ENCODE data around the gene WTIP. TPM values are rescaled to one million over a fixed set of nuclear protein-coding genes. Genes with fewer than 3 reads are reported as not detected.

WTIP gene
- total RNA-seq, 1 experiment from 2014 or later, result 73.6 TPM

GRCh38 chr19:34485831-34486230 is 4.3 kb downstream of the WTIP start:
- no TSS peak for BruUV-seq (replicated peaks)
- POLR2A ChIA-PET, result no interaction called here

DNA sequence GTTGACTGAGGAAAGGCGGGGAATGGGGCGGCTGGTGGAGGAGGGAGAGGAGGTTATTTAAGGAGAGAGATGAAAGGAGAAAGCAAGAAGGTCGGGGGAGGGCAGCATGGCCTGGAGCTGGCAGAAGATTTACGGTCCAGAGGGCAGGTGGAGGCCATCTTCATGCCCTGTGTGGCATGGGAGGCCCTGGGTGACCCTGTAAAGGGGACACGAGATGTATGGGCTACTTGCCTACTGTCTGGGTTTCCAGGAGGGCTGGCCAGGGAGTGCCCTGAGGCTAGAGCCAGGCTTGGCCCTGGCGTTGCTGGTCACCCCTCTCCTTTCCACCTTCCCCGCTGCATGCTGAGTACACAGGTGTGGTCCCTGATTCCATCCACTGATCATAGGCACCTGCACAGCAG is 6.1 kb downstream of the WTIP start:
- ATAC-seq (no peak), DNase-seq (ENCODE audit: low read depth, low spot score) (no peak)
- H3K4me1 ChIP-seq (ENCODE audit: control insufficient read depth, insufficient read depth, low read length), result peaks cover 11% of the 10 kb centered on the region
- ChIA-PET CTCF (no interaction called here), POLR2A (interaction anchor here (0.7 kb wide), 1 partner anchor 310 kb away, joined by 6 read pairs; no protein-coding TSS in a partner anchor)
- intact Hi-C loops (cut with micrococcal nuclease; ENCODE audit: unreplicated experiment), result no loop called here
- H3K36me3 ChIP-seq (ENCODE audit: control insufficient read depth, insufficient read depth, low read length), result no peaks in the 10 kb centered on the region; the same call in 1 of the 2 replicates
- H3K27me3 ChIP-seq (ENCODE audit: control insufficient read depth, insufficient read depth, low read length), result no peaks in the 10 kb centered on the region
- BruUV-seq (replicated peaks), result TSS peak; percentile 29
- in situ Hi-C loops (cut with HindIII; ENCODE audit: low pct_unique_long_range_greater_than_20kb, low sequenced_read_pairs), result no loop called here
- no peak overlapping the region for H3K4me3 ChIP-seq (ENCODE audit: low read depth in 2 of 2, low read length in 2 of 2)
- TF ChIP-seq CTCF (IDR thresholded peaks at IDR 0.05), result no peak
- TF ChIP-seq SIN3A (IDR thresholded peaks at IDR 0.05; ENCODE audit: borderline replicate concordance, insufficient read depth, low read depth, low read length), result no peak
- no peak for TF ChIP-seq POLR2AphosphoS5 (IDR thresholded peaks at IDR 0.05; ENCODE audit: low read depth, low read length)
- no peak for TF ChIP-seq REST (IDR thresholded peaks at IDR 0.05; ENCODE audit: insufficient read depth in 1 of 2, low read depth in 2 of 2, low read length in 1 of 2)
- TF ChIP-seq TCF7L2 (IDR thresholded peaks at IDR 0.05; ENCODE audit: low read depth, low read length), result no peak
- H3K9me3 ChIP-seq (ENCODE audit: control insufficient read depth, insufficient read depth, low read depth, low read length), result no peaks in the 10 kb centered on the region
- no peak overlapping the region for H3K27ac ChIP-seq (ENCODE audit: low read length)

More at GRCh38 chr19:34485831-34486230, 4.3 kb downstream of the WTIP start:
- TF ChIP-seq TCF7L2 (IDR thresholded peaks at IDR 0.05; ENCODE audit: low read depth, low read length) (no peak), CTCF (IDR thresholded peaks at IDR 0.05) (no peak), REST (IDR thresholded peaks at IDR 0.05; ENCODE audit: insufficient read depth in 1 of 2, low read depth in 2 of 2, low read length in 1 of 2) (no peak), POLR2AphosphoS5 (IDR thresholded peaks at IDR 0.05; ENCODE audit: low read depth, low read length) (no peak), SIN3A (IDR thresholded peaks at IDR 0.05; ENCODE audit: borderline replicate concordance, insufficient read depth, low read depth, low read length) (no peak)
- CTCF ChIA-PET, result no interaction called here
- Histone ChIP-seq H3K9me3 (ENCODE audit: control insufficient read depth, insufficient read depth, low read depth, low read length) (no peaks in the 10 kb centered on the region), H3K27ac (ENCODE audit: low read length) (no peak overlapping the region), H3K4me3 (ENCODE audit: low read depth in 2 of 2, low read length in 2 of 2) (no peak overlapping the region), H3K27me3 (ENCODE audit: control insufficient read depth, insufficient read depth, low read length) (no peaks in the 10 kb centered on the region), H3K4me1 (ENCODE audit: control insufficient read depth, insufficient read depth, low read length) (peaks cover 13% of the 10 kb centered on the region), H3K36me3 (ENCODE audit: control insufficient read depth, insufficient read depth, low read length) (no peaks in the 10 kb centered on the region)
- in situ Hi-C loops (cut with HindIII; ENCODE audit: low pct_unique_long_range_greater_than_20kb, low sequenced_read_pairs) (no loop called here), intact Hi-C loops (cut with micrococcal nuclease; ENCODE audit: unreplicated experiment) (no loop called here)
- ATAC-seq (no peak), DNase-seq (ENCODE audit: low read depth, low spot score) (no peak)
